Calu3 (cell line): ENCODE results near the gene BBLN. TPM values are rescaled to one million over a fixed set of nuclear protein-coding genes. Genes with fewer than 3 reads are reported as not detected.

Source experiments
- BruUV-seq: library from RNA; stranded (reverse); fragments of 400-500 nt; replicated peaks from 2 replicates; lab custom pipeline; 2021; lab: Mats Ljungman, UMichigan
- CTCF ChIA-PET: fragments of 300-600 bp; sonication (Branson Sonifier 250); formaldehyde crosslinking; loops from one replicate; lab custom pipeline; 2022; ENCODE audit warnings: antibody characterized with exemption; lab: Charles Lee
- DNase-seq: peaks from one replicate; pipeline ENCODE4 v3.0.0; 2022
- H3K27ac Mint-ChIP-seq: one replicate; pipeline ENCODE4 v1.8.0; 2022; ENCODE audit warnings: mixed read lengths; ENCODE audit not compliant: unreplicated experiment
- H3K27me3 Mint-ChIP-seq: one replicate; pipeline ENCODE4 v1.8.0; 2022; ENCODE audit warnings: mixed read lengths; ENCODE audit not compliant: unreplicated experiment
- H3K36me3 Mint-ChIP-seq: one replicate; pipeline ENCODE4 v1.8.0; 2022; ENCODE audit warnings: mild to moderate bottlenecking, moderate library complexity, mixed read lengths; ENCODE audit not compliant: insufficient read depth, unreplicated experiment
- H3K4me1 Mint-ChIP-seq: one replicate; pipeline ENCODE4 v1.8.0; 2022; ENCODE audit warnings: mild to moderate bottlenecking, low read depth, mixed read lengths; ENCODE audit not compliant: unreplicated experiment
- H3K4me3 Mint-ChIP-seq: one replicate; pipeline ENCODE4 v1.8.0; 2022; ENCODE audit warnings: mild to moderate bottlenecking, low read depth, moderate library complexity, mixed read lengths; ENCODE audit not compliant: unreplicated experiment
- H3K9me3 Mint-ChIP-seq: one replicate; pipeline ENCODE4 v1.8.0; 2022; ENCODE audit warnings: low read depth, mixed read lengths; ENCODE audit not compliant: unreplicated experiment
- CTCF ChIP-seq: fragments of 200-600 bp; IDR thresholded peaks from one replicate; pipeline ENCODE4 v1.8.0; 2022; ENCODE audit warnings: antibody characterized with exemption; ENCODE audit not compliant: unreplicated experiment
- intact Hi-C: fragments of 100-400 bp; cut with micrococcal nuclease; formaldehyde crosslinking; loops from one replicate; pipeline ENCODE4 v1.10.0; 2022; ENCODE audit not compliant: unreplicated experiment
- total RNA-seq: library from RNA; stranded (reverse); gene quantifications from 2 replicates; pipeline ENCODE4 v1.2.3, GENCODE V29; 2022

BBLN gene
- total RNA-seq, 1 experiment from 2014 or later, result 82.3 TPM

GRCh38 chr9:128149001-128149701 is 10.9 kb upstream of the BBLN start, which contains the start of gene LCN2:
Gene LCN2, plus strand, starts transcription at chr9:128149453. Its CDS starts 73 bp downstream, at chr9:128149526.
- peaks cover 34% of the 10 kb centered on the region for H3K4me1 Mint-ChIP-seq
- no peak for TF ChIP-seq CTCF
- peaks cover 11% of the 10 kb centered on the region for H3K27me3 Mint-ChIP-seq
- peak; percentile 90 for DNase-seq
- H3K27ac Mint-ChIP-seq, result peak within 1 kb of the TSS; percentile 100
- CTCF ChIA-PET, result interaction anchor here (0.5 to 2.6 kb wide), 4 partner anchors 13 to 141 kb away, joined by 4 to 8 read pairs (median 6); no protein-coding TSS in a partner anchor
- H3K4me3 Mint-ChIP-seq, result peak within 1 kb of the TSS; percentile 89
- peaks cover 69% of the 10 kb centered on the region for H3K36me3 Mint-ChIP-seq
- H3K9me3 Mint-ChIP-seq, result no peaks in the 10 kb centered on the region
- intact Hi-C loops, result no loop called here
- no TSS peak for BruUV-seq

- peak overlapping the region; percentile 89 for H3K4me3 Mint-ChIP-seq
- peak overlapping the region; percentile 100 for H3K27ac Mint-ChIP-seq
- CTCF ChIA-PET, result interaction anchor here (2.6 kb wide), 1 partner anchor 25 kb away, joined by 6 read pairs; no protein-coding TSS in a partner anchor
- H3K9me3 Mint-ChIP-seq, result no peaks in the 10 kb centered on the region
- BruUV-seq, result TSS peak; percentile 95
- DNase-seq, result no peak
- peaks cover 11% of the 10 kb centered on the region for H3K27me3 Mint-ChIP-seq
- H3K4me1 Mint-ChIP-seq, result peaks cover 34% of the 10 kb centered on the region
- H3K36me3 Mint-ChIP-seq, result peaks cover 78% of the 10 kb centered on the region
- no peak for TF ChIP-seq CTCF
- intact Hi-C loops, result no loop called here
Measured at GRCh38 chr9:128149951-128150593, 10.0 kb upstream of the BBLN start.

- no peaks in the 10 kb centered on the region for H3K9me3 Mint-ChIP-seq
- peaks cover 11% of the 10 kb centered on the region for H3K27me3 Mint-ChIP-seq
- peak; percentile 73 for DNase-seq
- H3K4me1 Mint-ChIP-seq, result peaks cover 34% of the 10 kb centered on the region
- CTCF ChIA-PET, result interaction anchor here (2.6 kb wide), 1 partner anchor 26 kb away, joined by 6 read pairs; no protein-coding TSS in a partner anchor
- TF ChIP-seq CTCF, result peak; percentile 35
- intact Hi-C loops, result no loop called here
- H3K36me3 Mint-ChIP-seq, result peaks cover 80% of the 10 kb centered on the region
- H3K4me3 Mint-ChIP-seq, result peak overlapping the region; percentile 89
- peak overlapping the region; percentile 100 for H3K27ac Mint-ChIP-seq
- BruUV-seq, result no TSS peak
Measured at GRCh38 chr9:128150594-128151308, 9.3 kb upstream of the BBLN start.
